Measurements from ENCODE around the gene CYP2W1.
"Not testable (repeated sequence)": the region's sequence is repeated elsewhere in the genome, so short reads cannot be mapped to it uniquely, and the experiment has no call there.

Gene CYP2W1

GRCh38 chr7:983004-983615 lies at the start of gene CYP2W1:
Gene CYP2W1 (plus strand): TSS chr7:983181. CDS start chr7:983212, 31 bp downstream.
- no peak for DNase-seq

GRCh38 chr7:934469-935163 lies 48.4 kb upstream of the CYP2W1 start:
- no peak for DNase-seq

GRCh38 chr7:935164-935873 lies 47.7 kb upstream of the CYP2W1 start:
- DNase-seq, result no peak

GRCh38 chr7:935874-936385 lies 47.1 kb upstream of the CYP2W1 start:
- no peak for DNase-seq

GRCh38 chr7:936386-937054 lies 46.5 kb upstream of the CYP2W1 start:
- no peak for DNase-seq

- DNase-seq, result no peak
These were observed 45.0 kb upstream of the CYP2W1 start for GRCh38 chr7:937856-938484.

GRCh38 chr7:938546-939185 lies 44.3 kb upstream of the CYP2W1 start:
- DNase-seq, result no peak

- no peak for DNase-seq
These were observed 43.1 kb upstream of the CYP2W1 start for GRCh38 chr7:939843-940242.

- no peak for DNase-seq
These were observed 42.2 kb upstream of the CYP2W1 start for GRCh38 chr7:940599-941408.

GRCh38 chr7:943793-944192 lies 39.2 kb upstream of the CYP2W1 start:
- not testable (repeated sequence) for DNase-seq

GRCh38 chr7:944744-945143 lies 38.2 kb upstream of the CYP2W1 start:
- DNase-seq, result no peak

GRCh38 chr7:945147-945555 lies 37.8 kb upstream of the CYP2W1 start:
- DNase-seq, result no peak

GRCh38 chr7:945556-946255 lies 37.3 kb upstream of the CYP2W1 start:
- no peak for DNase-seq

GRCh38 chr7:946256-946996 lies 36.6 kb upstream of the CYP2W1 start:
- no peak for DNase-seq

GRCh38 chr7:947391-948210 lies 35.4 kb upstream of the CYP2W1 start:
- DNase-seq, result no peak

GRCh38 chr7:949021-949934 lies 33.7 kb upstream of the CYP2W1 start:
- DNase-seq, result no peak

- no peak for DNase-seq
These were observed 31.0 kb upstream of the CYP2W1 start for GRCh38 chr7:951881-952547.

Data from NCI-H187 (cell line).